Bronchial epithelial cell (primary cell): Measurements from ENCODE around the gene PTGER4. TPM values are rescaled to one million over a fixed set of nuclear protein-coding genes. Genes with fewer than 3 reads are reported as not detected.
"Not testable (repeated sequence)": the region's sequence is repeated elsewhere in the genome, so short reads cannot be mapped to it uniquely, and the experiment has no call there.

Source experiments
- DNase-seq: peaks from one replicate; pipeline ENCODE4 v3.0.0-alpha.2; 2010; ENCODE audit warnings: low read depth
- FAIRE-seq: peaks from 2 replicates; lab custom pipeline; 2011; peaks lifted over from hg19 to GRCh38; lab: Jason Lieb, UNC
- H3K27me3 ChIP-seq: 2 replicates; pipeline ENCODE4 v1.5.1; 2011; ENCODE audit warnings: low read length; ENCODE audit not compliant: control insufficient read depth, insufficient read depth
- H3K36me3 ChIP-seq: 2 replicates; pipeline ENCODE4 v1.5.1; 2011; ENCODE audit warnings: low read length; ENCODE audit not compliant: control insufficient read depth, insufficient read depth
- H3K4me3 ChIP-seq: 2 replicates; pipeline ENCODE4 v1.5.1; 2011; ENCODE audit warnings: mild to moderate bottlenecking, low read depth, low read length, control low read depth
- total RNA-seq: library from RNA; depleted of rRNA; stranded (reverse); fragments of >200 nt; gene quantifications from 2 replicates; pipeline ENCODE4 v1.2.1, GENCODE V29; 2014
- TF ChIP-seq, protein P1 (sequence below): IDR thresholded peaks from 2 replicates; pipeline ENCODE4 v1.5.1; 2011; ENCODE audit warnings: mild to moderate bottlenecking, moderate library complexity, low read length, control low read depth, inconsistent platforms; ENCODE audit not compliant: insufficient read depth, severe bottlenecking

PTGER4 gene
- total RNA-seq, 1 donor from 2014 or later = 8.7 TPM

- Histone ChIP-seq H3K36me3 (no peaks in the 10 kb centered on the region), H3K27me3 (no peaks in the 10 kb centered on the region), H3K4me3 (no peak overlapping the region)
- FAIRE-seq = no peak
- TF ChIP-seq, protein P1, sequence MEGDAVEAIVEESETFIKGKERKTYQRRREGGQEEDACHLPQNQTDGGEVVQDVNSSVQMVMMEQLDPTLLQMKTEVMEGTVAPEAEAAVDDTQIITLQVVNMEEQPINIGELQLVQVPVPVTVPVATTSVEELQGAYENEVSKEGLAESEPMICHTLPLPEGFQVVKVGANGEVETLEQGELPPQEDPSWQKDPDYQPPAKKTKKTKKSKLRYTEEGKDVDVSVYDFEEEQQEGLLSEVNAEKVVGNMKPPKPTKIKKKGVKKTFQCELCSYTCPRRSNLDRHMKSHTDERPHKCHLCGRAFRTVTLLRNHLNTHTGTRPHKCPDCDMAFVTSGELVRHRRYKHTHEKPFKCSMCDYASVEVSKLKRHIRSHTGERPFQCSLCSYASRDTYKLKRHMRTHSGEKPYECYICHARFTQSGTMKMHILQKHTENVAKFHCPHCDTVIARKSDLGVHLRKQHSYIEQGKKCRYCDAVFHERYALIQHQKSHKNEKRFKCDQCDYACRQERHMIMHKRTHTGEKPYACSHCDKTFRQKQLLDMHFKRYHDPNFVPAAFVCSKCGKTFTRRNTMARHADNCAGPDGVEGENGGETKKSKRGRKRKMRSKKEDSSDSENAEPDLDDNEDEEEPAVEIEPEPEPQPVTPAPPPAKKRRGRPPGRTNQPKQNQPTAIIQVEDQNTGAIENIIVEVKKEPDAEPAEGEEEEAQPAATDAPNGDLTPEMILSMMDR = no peak
- no peak for DNase-seq
Measured at GRCh38 chr5:40653221-40654022, 26.3 kb upstream of the PTGER4 start.

DNA sequence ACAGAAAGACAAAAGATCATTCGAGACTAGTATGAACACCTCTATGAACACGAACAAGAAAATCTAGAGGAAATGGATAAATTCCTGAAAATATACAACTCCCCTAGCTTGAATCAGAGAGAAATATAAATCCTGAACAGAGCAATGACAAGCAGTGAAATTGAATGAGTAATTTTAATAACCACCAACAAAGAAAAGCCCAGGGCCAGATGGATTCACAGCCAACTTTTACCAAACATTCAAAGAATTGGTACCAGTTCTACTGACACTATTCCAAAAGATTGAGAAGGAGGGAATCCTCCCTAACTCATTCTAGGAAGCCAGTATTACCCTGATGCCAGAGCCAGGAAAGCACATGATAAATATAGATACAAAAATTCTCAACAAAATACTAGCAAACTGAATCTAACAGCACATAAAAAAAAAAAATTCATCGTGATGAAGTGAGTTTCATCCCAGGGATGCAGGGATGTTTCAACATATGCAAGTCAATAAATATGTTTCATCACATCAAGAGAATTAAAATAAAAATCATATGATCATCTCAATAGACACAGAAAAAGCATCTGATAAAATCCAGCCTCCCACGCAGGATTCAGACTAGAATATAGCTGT is 25.2 kb upstream of the PTGER4 start:
- TF ChIP-seq, protein P1 = no peak
- DNase-seq (no peak), FAIRE-seq (no peak)
- H3K27me3 ChIP-seq = no peaks in the 10 kb centered on the region
- no peak overlapping the region for H3K4me3 ChIP-seq
- H3K36me3 ChIP-seq = no peaks in the 10 kb centered on the region

- Histone ChIP-seq H3K27me3 (no peaks in the 10 kb centered on the region), H3K4me3 (no peak overlapping the region), H3K36me3 (no peaks in the 10 kb centered on the region)
- TF ChIP-seq, protein P1 = no peak
- FAIRE-seq = no peak
- no peak for DNase-seq
Measured at GRCh38 chr5:40655138-40655537, 24.6 kb upstream of the PTGER4 start.

DNA sequence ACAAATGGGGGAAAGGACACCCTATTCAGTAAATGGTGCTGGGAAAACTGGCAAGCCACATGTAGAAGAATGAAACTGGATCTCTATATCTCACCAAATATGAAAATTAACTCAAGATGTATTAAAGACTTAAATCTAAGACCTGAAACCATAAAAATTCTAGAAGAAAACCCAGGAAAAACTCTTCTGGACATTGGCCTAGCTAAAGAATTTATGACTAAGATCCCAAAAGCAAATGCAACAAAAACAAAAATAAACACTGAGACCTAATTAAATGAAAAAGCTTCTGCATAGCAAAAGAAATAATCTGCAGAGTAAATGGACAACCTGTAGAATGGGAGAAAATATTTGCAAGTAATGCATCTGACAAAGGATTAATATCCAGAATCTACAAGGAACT is 23.6 kb upstream of the PTGER4 start:
- H3K4me3 ChIP-seq, DNase-seq, H3K27me3 ChIP-seq, H3K36me3 ChIP-seq, FAIRE-seq: not testable (repeated sequence)

GRCh38 chr5:40656766-40657165 is 22.9 kb upstream of the PTGER4 start:
- FAIRE-seq = no peak
- H3K4me3 ChIP-seq = no peak overlapping the region
- DNase-seq = no peak
- H3K36me3 ChIP-seq = no peaks in the 10 kb centered on the region
- H3K27me3 ChIP-seq = no peaks in the 10 kb centered on the region
- TF ChIP-seq, protein P1 = no peak

DNA sequence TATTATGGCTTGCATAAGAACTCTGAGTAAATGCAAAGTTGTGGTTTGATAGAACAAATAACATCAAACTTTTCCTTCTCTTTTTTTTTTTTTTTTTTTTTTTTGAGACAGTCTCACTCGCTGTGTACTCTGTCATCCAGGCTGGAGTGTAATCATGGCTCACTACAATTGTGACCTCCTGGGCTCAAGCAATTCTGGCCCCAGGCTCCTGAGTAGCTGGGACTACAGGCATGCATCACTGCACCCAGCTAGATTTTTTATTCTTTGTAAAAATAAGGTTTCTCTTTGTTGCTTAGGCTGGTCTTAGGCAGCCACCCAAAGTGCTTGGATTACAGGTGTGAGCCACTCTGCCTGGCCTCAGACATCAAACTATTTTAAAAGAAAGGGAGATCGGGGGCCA is 19.0 kb upstream of the PTGER4 start:
- H3K36me3 ChIP-seq = no peaks in the 10 kb centered on the region
- FAIRE-seq = no peak
- no peaks in the 10 kb centered on the region for H3K27me3 ChIP-seq
- no peak overlapping the region for H3K4me3 ChIP-seq
- DNase-seq = no peak
- TF ChIP-seq, protein P1 = no peak
